HG03571 (cell line): ENCODE measurements around the gene PIP4K2C.
"Not testable (repeated sequence)": the region's sequence is repeated elsewhere in the genome, so short reads cannot be mapped to it uniquely, and the experiment has no call there.

Source experiments
- ATAC-seq: cut with Tn5 transposase; IDR thresholded peaks from one replicate; pipeline ENCODE4 v1.9.1; 2021; ENCODE audit not compliant: unreplicated experiment

PIP4K2C gene

GRCh38 chr12:57558864-57559263, 32.1 kb upstream of the PIP4K2C start:
- ATAC-seq = no peak

GRCh38 chr12:57560516-57560915, 30.5 kb upstream of the PIP4K2C start:
- no peak for ATAC-seq

- not testable (repeated sequence) for ATAC-seq
Observed at GRCh38 chr12:57561117-57561516, 29.9 kb upstream of the PIP4K2C start.

GRCh38 chr12:57563358-57563757, 27.6 kb upstream of the PIP4K2C start:
- ATAC-seq = no peak

GRCh38 chr12:57564178-57564740, 26.7 kb upstream of the PIP4K2C start:
- no peak for ATAC-seq

GRCh38 chr12:57568838-57569237, 22.2 kb upstream of the PIP4K2C start:
- no peak for ATAC-seq

- no peak for ATAC-seq
Observed at GRCh38 chr12:57569858-57570257, 21.1 kb upstream of the PIP4K2C start.

- ATAC-seq = not testable (repeated sequence)
Observed at GRCh38 chr12:57570438-57570837, 20.6 kb upstream of the PIP4K2C start.

- ATAC-seq = no peak
Observed at GRCh38 chr12:57571926-57572762, 18.8 kb upstream of the PIP4K2C start.

GRCh38 chr12:57574795-57575194, 16.2 kb upstream of the PIP4K2C start:
- no peak for ATAC-seq

GRCh38 chr12:57575771-57576612, 15.0 kb upstream of the PIP4K2C start:
- ATAC-seq = no peak

- no peak for ATAC-seq
Observed at GRCh38 chr12:57576613-57577160, 14.3 kb upstream of the PIP4K2C start.

- ATAC-seq = no peak
Observed at GRCh38 chr12:57577981-57578758, 12.8 kb upstream of the PIP4K2C start.

- ATAC-seq = no peak
Observed at GRCh38 chr12:57579011-57579410, 12.0 kb upstream of the PIP4K2C start.

GRCh38 chr12:57579677-57580465, 11.1 kb upstream of the PIP4K2C start:
- ATAC-seq = no peak

- no peak for ATAC-seq
Observed at GRCh38 chr12:57580466-57580795, 10.6 kb upstream of the PIP4K2C start.

GRCh38 chr12:57581802-57582201, 9.2 kb upstream of the PIP4K2C start:
- no peak for ATAC-seq

- ATAC-seq = no peak
Observed at GRCh38 chr12:57582440-57582839, 8.6 kb upstream of the PIP4K2C start.

- ATAC-seq = no peak
Observed at GRCh38 chr12:57583008-57583831, 7.8 kb upstream of the PIP4K2C start.
